NCI-H82 treated with DMSO at 0.1 percent for 48 hours (cell line): ENCODE measurements around the gene COQ8B.
A peak's percentile ranks its signal among the peaks of the same experiment; 100 is the strongest.

Experiments
- DNase-seq: peaks from one replicate; lab custom pipeline; 2025; ENCODE audit not compliant: unreplicated experiment; lab: John Stamatoyannopoulos, UW

The COQ8B gene

GRCh38 chr19:40691421-40692211, 25.1 kb downstream of the COQ8B start:
- peak; percentile 97 for DNase-seq

- peak; percentile 94 for DNase-seq
These were observed 25.8 kb downstream of the COQ8B start for GRCh38 chr19:40690693-40691420.

GRCh38 chr19:40690050-40690692, 26.5 kb downstream of the COQ8B start, which contains the start of gene NUMBL:
Gene NUMBL (minus strand): TSS chr19:40690651. CDS start chr19:40690483, 168 bp downstream.
- no peak for DNase-seq

- DNase-seq: no peak
These were observed 27.2 kb downstream of the COQ8B start for GRCh38 chr19:40689339-40690049.

GRCh38 chr19:40688987-40689338, 27.7 kb downstream of the COQ8B start:
- no peak for DNase-seq

GRCh38 chr19:40688309-40688708, 28.4 kb downstream of the COQ8B start:
- DNase-seq: no peak

- no peak for DNase-seq
These were observed 29.1 kb downstream of the COQ8B start for GRCh38 chr19:40687525-40688016.

GRCh38 chr19:40686882-40687524, 29.7 kb downstream of the COQ8B start:
- no peak for DNase-seq

GRCh38 chr19:40685563-40685962, 31.1 kb downstream of the COQ8B start:
- DNase-seq: no peak

- DNase-seq: no peak
These were observed 31.6 kb downstream of the COQ8B start for GRCh38 chr19:40685016-40685526.

GRCh38 chr19:40684280-40684679, 32.4 kb downstream of the COQ8B start:
- DNase-seq: no peak

GRCh38 chr19:40683437-40683836, 33.2 kb downstream of the COQ8B start:
- no peak for DNase-seq

GRCh38 chr19:40682431-40682964, 34.2 kb downstream of the COQ8B start:
- no peak for DNase-seq

GRCh38 chr19:40681039-40681438, 35.6 kb downstream of the COQ8B start:
- DNase-seq: no peak

GRCh38 chr19:40677156-40677555, 39.5 kb downstream of the COQ8B start:
- DNase-seq: no peak

- DNase-seq: no peak
These were observed 42.4 kb downstream of the COQ8B start for GRCh38 chr19:40674291-40674690.

- DNase-seq: no peak
These were observed 43.3 kb downstream of the COQ8B start for GRCh38 chr19:40673397-40673796.

- DNase-seq: no peak
These were observed 44.0 kb downstream of the COQ8B start for GRCh38 chr19:40672573-40673299.

GRCh38 chr19:40672038-40672437, 44.6 kb downstream of the COQ8B start:
- DNase-seq: no peak
